Urinary bladder (tissue), 4 donors: ENCODE data around the gene ARMCX6. TPM values are rescaled to one million over a fixed set of nuclear protein-coding genes. Genes with fewer than 3 reads are reported as not detected.
"Not testable (repeated sequence)": the region's sequence is repeated elsewhere in the genome, so short reads cannot be mapped to it uniquely, and the experiment has no call there.

Experiments
- DNase-seq: peaks from one replicate; pipeline ENCODE4 v3.0.0-alpha.2; 2015; ENCODE audit errors: extremely low spot score
- H3K27ac ChIP-seq: one replicate; pipeline ENCODE4 v1.5.1; 2013; ENCODE audit warnings: low read depth, mild to moderate bottlenecking, moderate library complexity
- H3K36me3 ChIP-seq: one replicate; pipeline ENCODE4 v1.6.1; 2013; ENCODE audit warnings: mild to moderate bottlenecking, moderate library complexity; ENCODE audit not compliant: insufficient read depth
- H3K4me1 ChIP-seq: one replicate; pipeline ENCODE4 v1.6.1; 2013; ENCODE audit warnings: mild to moderate bottlenecking, moderate library complexity; ENCODE audit not compliant: insufficient read depth
- H3K4me3 ChIP-seq: one replicate; pipeline ENCODE4 v1.5.1; 2013; ENCODE audit warnings: low read depth, low read length
- WGBS: extraction: QIAGEN DNeasy Blood & Tissue Kit; methylation state at CpG from one replicate; pipeline ENCODE4 v1.1.7; 2013; 5-methylcytosine and 5-hydroxymethylcytosine counted together
- polyA plus RNA-seq: library from polyadenylated mRNA; stranded (reverse); fragments of 200-250 nt; gene quantifications from one replicate; pipeline ENCODE4 v1.2.3, GENCODE V29; 2013
- total RNA-seq: library from RNA; depleted of rRNA; stranded (reverse); fragments of >200 nt; gene quantifications from one replicate; pipeline ENCODE4 v1.2.3, GENCODE V29; 2014
- donor health status: healthy with polysubstance abuse.
- donor health status: healthy.

Gene ARMCX6
- 37.5 TPM for total RNA-seq
- 35.1 TPM for polyA plus RNA-seq

DNA sequence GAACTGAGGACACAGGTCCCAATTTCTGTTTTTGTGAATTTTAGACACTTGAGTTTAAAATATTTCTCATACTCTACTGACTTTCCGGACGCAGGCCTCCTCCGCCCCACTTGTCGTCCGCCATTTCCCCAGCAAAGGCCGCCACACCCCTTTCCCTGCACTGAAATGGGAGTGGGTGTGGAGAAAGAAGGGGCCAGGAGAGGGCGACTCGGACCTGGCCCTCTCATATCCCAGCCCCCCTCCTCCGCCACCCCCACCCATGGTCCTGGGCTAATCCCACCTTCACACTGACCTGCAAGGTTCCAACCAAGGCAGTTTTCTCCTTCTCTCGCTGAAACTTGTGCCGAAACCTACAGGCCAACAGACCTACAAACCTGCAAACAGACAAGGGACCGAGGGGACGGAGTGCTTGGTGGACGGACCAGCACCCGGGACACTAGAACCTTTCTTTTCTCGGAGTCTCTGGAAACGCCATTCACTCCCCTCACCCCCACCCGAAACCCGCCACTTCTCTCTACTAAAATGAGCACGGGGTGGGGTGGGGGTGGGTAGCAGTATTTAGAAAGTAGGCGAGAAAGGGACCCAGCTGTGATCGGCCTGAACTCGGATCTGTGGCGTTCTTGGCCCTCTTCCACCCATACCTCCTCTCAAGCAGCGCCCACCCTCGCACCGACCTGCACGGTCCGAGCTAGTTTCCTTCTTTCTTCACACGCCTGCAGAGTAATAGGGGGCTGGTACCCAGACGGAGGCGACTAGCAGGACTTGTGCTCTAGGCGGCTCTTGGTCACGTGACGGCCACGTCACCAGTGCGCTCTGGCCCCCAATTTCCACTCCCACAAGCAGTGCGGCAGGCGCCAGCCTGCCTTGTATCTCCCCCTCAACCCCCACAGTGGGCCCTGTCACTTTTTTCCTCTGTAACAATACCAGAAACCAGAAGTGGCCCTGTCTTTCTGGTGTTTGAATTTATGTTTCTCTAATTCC lies at the start of gene ARMCX6:
Gene ARMCX6 (minus strand): TSS at position 790 of the 981 bp plus-strand sequence. CDS start 1,380 bp downstream, outside the sequence.
- H3K27ac ChIP-seq = peak within 1 kb of the TSS; percentile 63
- WGBS = under 1% methylated on average over 39 of the region's 39 CpGs
- peak; percentile 53 for DNase-seq

DNA sequence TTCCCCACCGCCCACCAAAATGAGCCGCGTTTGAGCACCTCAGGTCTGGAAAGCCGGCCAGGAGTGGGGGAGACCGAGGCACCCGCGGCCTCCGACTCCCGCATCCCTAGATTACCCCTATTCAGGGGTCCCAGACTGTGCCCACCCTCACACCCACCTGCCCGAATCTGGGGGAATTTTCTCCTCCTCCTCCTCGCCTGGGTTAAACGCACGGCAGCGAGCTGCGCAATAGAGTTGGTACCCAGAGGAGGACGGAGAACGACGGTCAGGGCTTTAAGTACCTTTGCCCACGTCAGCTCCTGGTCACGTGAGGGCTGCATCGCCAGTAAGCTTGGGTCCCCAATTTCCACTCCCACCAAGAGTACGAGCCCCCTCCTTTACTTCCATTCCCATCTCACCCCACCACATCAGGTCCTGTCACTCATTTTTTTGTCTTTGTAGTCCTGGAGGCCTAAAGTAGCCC lies 41.8 kb upstream of the ARMCX6 start, which contains the start of gene ARMCX2:
Gene ARMCX2 (minus strand): TSS at position 250 of the 463 bp plus-strand sequence. CDS start 2,262 bp downstream, outside the sequence.
- DNase-seq = peak; percentile 33
- 2% methylated on average over 22 of the region's 22 CpGs for WGBS
- H3K36me3 ChIP-seq = no peaks in the 10 kb centered on the region
- peak within 1 kb of the TSS; percentile 67 for H3K27ac ChIP-seq
- H3K4me3 ChIP-seq = peak within 1 kb of the TSS; percentile 67
- H3K4me1 ChIP-seq = no peaks in the 10 kb centered on the region

More for the DNA sequence above, at the start of gene ARMCX6:
- peak within 1 kb of the TSS; percentile 59 for H3K4me3 ChIP-seq
- H3K4me1 ChIP-seq = no peaks in the 10 kb centered on the region
- H3K36me3 ChIP-seq = no peaks in the 10 kb centered on the region

DNA sequence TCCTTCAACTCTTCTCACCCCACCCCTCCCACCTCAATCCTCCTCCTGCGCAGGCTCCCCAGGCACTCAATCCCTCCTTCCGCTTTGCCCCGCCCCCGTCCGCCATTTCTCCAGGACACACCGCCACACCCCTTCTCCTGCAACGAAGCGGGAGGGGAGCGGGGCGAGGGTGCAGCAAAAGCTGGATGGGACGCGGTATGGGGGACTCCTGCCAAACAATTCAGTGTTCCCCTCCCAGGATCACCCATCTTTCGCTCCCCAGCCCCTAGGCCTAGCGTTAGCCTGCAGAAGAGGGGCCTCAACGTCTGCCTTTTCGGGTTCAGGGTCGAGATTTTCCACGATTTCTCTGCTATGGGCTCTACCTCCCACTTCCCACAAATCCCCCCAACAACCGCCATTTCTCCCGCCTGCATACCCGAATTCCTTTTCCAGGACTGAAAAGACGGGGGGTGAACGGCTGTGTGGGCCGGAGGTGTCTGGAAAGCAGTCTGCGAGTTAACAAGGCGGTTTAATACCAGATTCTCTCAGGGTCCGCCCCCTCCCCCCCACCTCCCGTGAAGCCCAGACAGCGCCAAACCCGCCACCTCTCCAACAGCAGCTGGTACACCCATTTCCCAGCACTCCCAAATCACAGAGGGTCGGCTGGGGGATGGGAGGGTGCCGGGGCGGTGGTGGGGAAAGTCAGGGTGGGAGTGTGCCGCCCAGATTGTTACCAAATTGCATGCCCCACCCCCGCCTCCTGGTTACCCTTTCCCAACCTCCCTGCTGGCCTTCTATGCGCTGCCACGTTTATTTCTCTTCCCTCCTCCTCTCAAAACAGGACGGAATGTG lies 41.1 kb upstream of the ARMCX6 start:
- under 1% methylated on average over 38 of the region's 38 CpGs for WGBS
- Histone ChIP-seq H3K4me3 (peak overlapping the region; percentile 67), H3K4me1 (no peaks in the 10 kb centered on the region), H3K27ac (peak overlapping the region; percentile 67), H3K36me3 (no peaks in the 10 kb centered on the region)
- DNase-seq = peak; percentile 14

DNA sequence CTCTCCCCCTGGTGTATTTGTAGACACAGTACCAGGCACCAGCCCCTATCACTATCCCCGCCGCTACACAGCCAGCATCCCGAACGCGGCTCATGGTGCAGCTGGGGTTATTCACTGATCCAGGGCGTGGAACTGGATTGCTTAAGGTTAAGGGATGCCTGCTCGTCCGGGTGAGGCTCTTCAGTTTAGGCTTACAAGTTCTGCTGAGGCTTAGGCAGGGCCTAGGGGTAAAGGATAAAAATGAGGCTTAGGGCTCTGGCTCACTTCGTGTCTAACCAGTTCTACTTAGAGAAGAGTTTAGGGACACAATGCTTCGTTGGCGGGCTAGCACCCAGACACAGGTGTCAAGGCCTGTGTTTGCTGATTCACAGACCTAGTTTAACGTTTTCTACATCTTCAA lies 39.7 kb upstream of the ARMCX6 start:
- 91% methylated on average over 12 of the region's 12 CpGs for WGBS
- Histone ChIP-seq H3K4me3 (no peak overlapping the region), H3K27ac (no peak overlapping the region), H3K4me1 (no peaks in the 10 kb centered on the region), H3K36me3 (no peaks in the 10 kb centered on the region)
- DNase-seq = no peak

DNA sequence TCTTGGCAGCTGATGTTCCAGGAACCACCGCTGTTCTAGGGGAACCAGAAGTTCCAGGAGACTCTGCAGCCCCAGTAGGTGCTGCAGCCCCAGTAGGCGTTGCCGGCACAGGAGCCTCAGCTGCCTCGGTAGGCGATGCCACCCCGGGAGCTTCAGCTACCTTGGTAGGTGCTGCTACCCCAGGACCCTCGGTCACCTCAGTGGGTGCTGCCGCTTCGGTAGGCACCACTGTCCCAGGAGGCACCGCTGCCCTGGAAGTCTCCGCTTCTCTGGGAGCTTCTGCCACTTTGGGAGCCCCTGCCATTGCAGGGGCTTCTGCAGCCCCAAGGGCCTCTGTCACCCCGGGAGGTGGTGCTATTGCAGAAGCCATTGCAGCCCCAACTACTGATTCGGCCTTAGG lies 39.0 kb upstream of the ARMCX6 start:
- 90% methylated on average over 13 of the region's 13 CpGs for WGBS
- Histone ChIP-seq H3K36me3 (no peaks in the 10 kb centered on the region), H3K4me3 (no peak overlapping the region), H3K27ac (no peak overlapping the region), H3K4me1 (no peaks in the 10 kb centered on the region)
- DNase-seq = no peak

DNA sequence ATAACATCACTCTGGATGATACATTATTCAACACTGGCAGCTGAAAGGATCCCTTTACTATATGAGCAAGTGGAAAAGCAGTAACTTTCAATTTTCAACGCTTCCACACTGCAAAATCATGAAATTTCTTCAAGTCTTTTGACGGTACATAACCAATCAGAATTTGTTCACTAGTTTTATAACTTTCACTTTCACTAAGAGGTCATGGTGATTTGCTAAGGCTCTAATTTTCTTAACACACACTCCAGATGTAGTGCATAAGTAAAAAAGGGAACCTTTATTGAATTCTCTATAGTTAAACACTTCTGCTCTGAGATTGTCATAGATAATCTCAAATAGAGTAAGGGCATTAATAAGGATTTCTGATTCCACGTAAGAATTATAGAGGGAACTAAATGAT lies 37.7 kb upstream of the ARMCX6 start:
- WGBS = 65% methylated on average over 3 of the region's 3 CpGs
- Histone ChIP-seq H3K4me1 (no peaks in the 10 kb centered on the region), H3K36me3 (no peaks in the 10 kb centered on the region), H3K4me3 (no peak overlapping the region), H3K27ac (no peak overlapping the region)
- DNase-seq = no peak

DNA sequence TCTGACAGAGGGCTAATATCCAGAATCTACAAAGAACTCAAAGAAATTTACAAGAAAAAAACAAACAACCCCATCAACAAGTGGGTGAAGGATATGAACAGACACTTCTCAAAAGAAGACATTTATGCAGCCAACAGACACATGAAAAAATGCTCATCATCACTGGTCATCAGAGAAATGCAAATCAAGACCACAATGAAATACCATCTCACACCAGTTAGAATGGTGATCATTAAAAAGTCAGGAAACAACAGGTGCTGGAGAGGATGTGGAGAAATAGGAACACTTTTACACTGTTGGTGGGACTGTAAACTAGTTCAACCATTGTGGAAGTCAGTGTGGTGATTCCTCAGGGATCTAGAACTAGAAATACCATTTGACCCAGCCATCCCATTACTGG lies 29.9 kb upstream of the ARMCX6 start:
- not testable (repeated sequence) for H3K4me1 ChIP-seq, H3K4me3 ChIP-seq, DNase-seq, H3K36me3 ChIP-seq, H3K27ac ChIP-seq

DNA sequence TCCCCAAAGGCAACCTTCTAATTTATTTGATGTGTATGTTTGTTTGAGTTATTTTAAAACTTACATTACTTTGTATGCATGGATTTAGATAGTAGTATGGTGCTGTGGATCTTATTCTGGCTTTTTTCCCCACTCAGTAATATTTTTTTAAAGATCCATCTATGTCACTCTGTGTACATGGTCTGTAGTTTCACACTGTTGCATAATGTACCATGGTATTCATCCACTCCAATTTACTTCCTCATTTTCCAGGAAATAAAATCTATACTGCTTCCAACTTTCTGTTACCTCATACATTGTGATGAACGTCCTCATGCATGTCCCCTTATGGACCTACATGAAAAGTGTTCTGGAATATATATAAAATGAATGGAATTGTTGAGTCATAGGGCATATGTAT lies 24.3 kb upstream of the ARMCX6 start:
- Histone ChIP-seq H3K4me3 (no peak overlapping the region), H3K4me1 (no peaks in the 10 kb centered on the region), H3K36me3 (no peaks in the 10 kb centered on the region), H3K27ac (no peak overlapping the region)
- no peak for DNase-seq
- WGBS = 66% methylated on average over 1 of the region's 1 CpG

DNA sequence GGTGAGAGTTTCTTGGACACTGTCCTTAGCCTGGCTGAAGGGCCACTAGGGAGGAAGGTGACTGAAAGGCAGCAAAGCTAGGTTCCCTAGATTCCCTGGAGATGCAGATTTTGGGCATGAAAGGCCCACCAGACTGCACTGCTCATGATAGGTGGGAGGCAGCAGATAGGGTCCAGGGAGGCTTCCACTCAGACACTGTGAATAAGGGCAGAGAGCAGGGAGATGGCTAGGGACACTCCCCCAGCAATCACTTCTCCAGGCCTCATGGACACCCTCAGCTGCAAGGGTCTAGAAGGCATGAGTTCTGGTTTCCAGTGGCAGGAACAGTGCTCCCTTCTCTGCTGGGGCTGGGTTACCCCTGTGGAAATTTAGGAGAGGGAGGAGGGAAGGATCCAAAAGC lies 21.8 kb upstream of the ARMCX6 start:
- DNase-seq = no peak
- Histone ChIP-seq H3K4me3 (no peak overlapping the region), H3K27ac (no peak overlapping the region), H3K36me3 (no peaks in the 10 kb centered on the region), H3K4me1 (no peaks in the 10 kb centered on the region)

DNA sequence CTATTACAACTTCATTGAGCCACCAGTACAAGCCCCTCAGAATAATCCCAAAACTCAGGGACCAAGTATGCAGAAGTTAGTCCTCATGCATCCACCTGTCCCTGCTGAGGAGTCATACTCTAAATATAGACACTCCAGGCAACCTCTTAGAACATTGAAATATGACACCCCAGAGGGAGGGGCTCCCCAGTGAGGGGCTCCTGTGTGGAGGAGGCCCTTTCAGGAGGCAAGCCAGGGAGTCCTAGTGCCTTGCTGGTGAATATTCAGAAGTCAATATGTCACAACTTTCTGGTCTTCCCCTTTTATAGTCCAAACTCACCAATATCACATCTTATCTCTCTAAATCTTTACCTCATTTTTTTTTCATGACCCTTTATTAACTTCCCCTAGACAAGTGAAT lies 1.6 kb upstream of the ARMCX6 start:
- no peak for DNase-seq
- no peak overlapping the region for H3K27ac ChIP-seq

DNA sequence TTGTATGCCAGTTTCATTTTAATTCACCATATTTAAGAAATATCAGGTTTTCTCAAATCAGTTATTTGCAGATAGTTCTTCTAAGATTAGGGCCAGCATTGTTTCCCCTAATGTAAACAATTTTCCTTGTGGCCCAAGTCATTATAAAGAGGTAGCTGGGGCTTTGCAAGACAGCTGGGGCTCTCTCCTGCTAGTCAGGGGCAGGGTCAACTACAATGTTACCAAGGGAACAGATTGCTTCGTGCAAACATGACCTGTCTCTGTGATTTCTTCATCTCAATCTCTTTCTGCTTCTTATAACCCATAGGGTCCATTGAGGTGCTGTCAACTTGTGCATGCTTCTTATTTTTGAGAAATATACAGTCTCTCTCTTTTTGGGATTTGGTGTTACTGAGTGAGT lies 12.1 kb downstream of the ARMCX6 start:
- H3K27ac ChIP-seq = no peak overlapping the region
- DNase-seq = no peak
- H3K4me3 ChIP-seq = no peak overlapping the region
- WGBS = 22% methylated on average over 1 of the region's 1 CpG
- no peaks in the 10 kb centered on the region for H3K36me3 ChIP-seq
- H3K4me1 ChIP-seq = no peaks in the 10 kb centered on the region

More for the DNA sequence above, 1.6 kb upstream of the ARMCX6 start:
- H3K36me3 ChIP-seq = no peaks in the 10 kb centered on the region
- no peak overlapping the region for H3K4me3 ChIP-seq
- H3K4me1 ChIP-seq = no peaks in the 10 kb centered on the region

DNA sequence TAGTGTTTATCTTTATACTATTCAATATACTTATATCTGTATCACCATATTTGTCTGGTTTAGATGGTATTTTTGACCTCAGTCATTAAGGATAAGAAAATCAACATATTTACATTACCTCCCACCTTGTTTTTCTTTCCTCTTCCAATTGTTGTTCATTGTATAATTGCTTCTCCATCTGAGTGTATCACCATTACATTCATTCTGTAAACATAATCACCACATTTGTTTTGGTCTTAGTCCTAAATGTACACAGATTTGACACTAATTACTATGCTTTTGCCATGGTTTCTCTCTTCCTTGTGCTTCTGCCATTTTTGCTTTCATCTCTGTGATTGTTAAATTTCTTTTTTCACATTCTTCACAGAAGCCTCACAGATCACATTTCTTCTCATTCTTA lies 12.7 kb downstream of the ARMCX6 start:
- no peak for DNase-seq
- Histone ChIP-seq H3K4me1 (no peaks in the 10 kb centered on the region), H3K36me3 (no peaks in the 10 kb centered on the region), H3K27ac (no peak overlapping the region), H3K4me3 (no peak overlapping the region)

DNA sequence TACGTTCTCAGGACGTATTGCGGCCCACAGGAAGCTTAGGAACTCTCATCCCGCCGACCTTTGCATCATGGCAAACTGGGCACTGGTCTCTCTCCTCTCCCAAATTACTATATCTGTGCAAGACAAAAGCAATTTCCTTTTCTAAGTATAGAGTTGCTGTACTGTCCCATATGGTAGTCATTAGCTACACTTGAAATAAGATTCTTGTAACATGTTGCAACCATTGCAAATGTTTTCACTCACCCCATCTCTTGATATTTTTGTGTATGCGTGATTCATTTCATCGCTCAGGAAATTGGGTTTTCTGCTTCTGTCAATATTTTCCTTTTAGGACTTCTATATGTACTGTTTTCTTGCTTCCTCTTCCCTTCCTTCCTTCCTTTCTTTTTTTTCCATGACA lies 15.7 kb downstream of the ARMCX6 start:
- no peaks in the 10 kb centered on the region for H3K4me1 ChIP-seq
- DNase-seq = no peak
- WGBS = 75% methylated on average over 4 of the region's 7 CpGs
- no peak overlapping the region for H3K4me3 ChIP-seq
- no peak overlapping the region for H3K27ac ChIP-seq
- no peaks in the 10 kb centered on the region for H3K36me3 ChIP-seq
